Spleen (tissue), 7 donors: ENCODE measurements around the gene MYO10.

Experiments
- CTCF ChIP-seq, 11 experiments: fragments of 200-600 bp in 7 of 11; fragments of 450-650 bp in 4 of 11; sonication (generic) in 4 of 11; IDR thresholded peaks in 8 of 11; conservative IDR thresholded peaks in 3 of 11; 1 replicate in 7 of 11; 2 replicates in 4 of 11; pipeline versions ENCODE4 v1.4.0 to v1.8.0; 2016 to 2021; ENCODE audit warnings: antibody characterized with exemption in 11 of 11, inconsistent platforms in 4 of 11, mild to moderate bottlenecking in 1 of 11
- POLR2A ChIP-seq, 3 donors: fragments of 450-650 bp; IDR thresholded peaks; one replicate each; pipeline ENCODE4 v1.5.1; 2017; ENCODE audit warnings: antibody characterized with exemption in 3 of 3, mild to moderate bottlenecking in 1 of 3
- POLR2AphosphoS5 ChIP-seq, 3 donors: sonication (generic); formaldehyde crosslinking; IDR thresholded peaks; one replicate each; pipeline ENCODE4 v1.5.1; 2017; ENCODE audit warnings: antibody characterized with exemption in 3 of 3
- donor health status: DM: no; HTN: no; CAD: no; lungs with moderate emphysema.
- donor health status: DM: no; HTN: no; CAD: no.
- donor health status: DM: no; HTN: no; CAD: no.

- TF ChIP-seq CTCF (IDR thresholded peaks at IDR 0.05 in 8 of 11, conservative IDR thresholded peaks at IDR 0.05 in 3 of 11) (no peak), POLR2A (IDR thresholded peaks at IDR 0.05) (no peak), POLR2AphosphoS5 (IDR thresholded peaks at IDR 0.05) (no peak)
Observed at GRCh38 chr5:16726538-16726946, 209.5 kb downstream of the MYO10 start.
